Activated CD4-positive, alpha-beta T cell treated with anti-CD3 and anti-CD28 coated beads, Interleukin-2, Interleukin-4, amounts not matched to agents 100 ng/mL and 50 ng/mL, durations not matched to agents 16 hours and 8 hours (primary cell): ENCODE measurements around the gene KRT33A.
"Not testable (repeated sequence)": the region's sequence is repeated elsewhere in the genome, so short reads cannot be mapped to it uniquely, and the experiment has no call there.

ENCODE experiments used
- DNase-seq: peaks from one replicate; pipeline ENCODE4 v3.0.0-alpha.2; 2020; ENCODE audit warnings: low spot score

The KRT33A gene

DNA sequence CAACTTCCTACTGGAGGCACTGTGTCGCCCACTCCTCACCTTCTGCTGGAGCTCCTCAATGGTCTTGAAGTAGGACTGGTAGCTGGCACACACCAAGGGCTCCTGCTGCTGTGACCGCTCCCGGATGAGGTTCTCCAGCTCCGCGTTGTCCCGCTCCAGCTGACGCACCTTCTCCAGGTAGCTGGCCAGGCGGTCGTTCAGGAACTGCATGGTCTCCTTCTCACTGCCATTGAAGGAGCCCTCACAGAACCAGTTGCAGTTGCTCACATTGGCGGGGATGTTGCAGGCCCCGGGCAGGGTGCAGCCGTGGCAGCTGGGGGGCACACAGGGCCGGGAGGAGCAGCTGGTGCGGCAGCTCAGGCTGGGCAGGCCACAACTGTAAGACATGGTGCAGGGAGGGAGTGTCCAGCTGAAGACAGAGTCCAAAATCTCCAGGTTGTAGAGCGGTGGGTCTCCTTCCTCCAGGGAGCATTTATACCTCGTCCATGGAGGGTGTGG, at the start of gene KRT33A:
TSS of gene KRT33A (minus strand) at position 448 of the 498 bp plus-strand sequence. CDS start at position 387, 61 bp downstream.
- DNase-seq: not testable (repeated sequence)

DNA sequence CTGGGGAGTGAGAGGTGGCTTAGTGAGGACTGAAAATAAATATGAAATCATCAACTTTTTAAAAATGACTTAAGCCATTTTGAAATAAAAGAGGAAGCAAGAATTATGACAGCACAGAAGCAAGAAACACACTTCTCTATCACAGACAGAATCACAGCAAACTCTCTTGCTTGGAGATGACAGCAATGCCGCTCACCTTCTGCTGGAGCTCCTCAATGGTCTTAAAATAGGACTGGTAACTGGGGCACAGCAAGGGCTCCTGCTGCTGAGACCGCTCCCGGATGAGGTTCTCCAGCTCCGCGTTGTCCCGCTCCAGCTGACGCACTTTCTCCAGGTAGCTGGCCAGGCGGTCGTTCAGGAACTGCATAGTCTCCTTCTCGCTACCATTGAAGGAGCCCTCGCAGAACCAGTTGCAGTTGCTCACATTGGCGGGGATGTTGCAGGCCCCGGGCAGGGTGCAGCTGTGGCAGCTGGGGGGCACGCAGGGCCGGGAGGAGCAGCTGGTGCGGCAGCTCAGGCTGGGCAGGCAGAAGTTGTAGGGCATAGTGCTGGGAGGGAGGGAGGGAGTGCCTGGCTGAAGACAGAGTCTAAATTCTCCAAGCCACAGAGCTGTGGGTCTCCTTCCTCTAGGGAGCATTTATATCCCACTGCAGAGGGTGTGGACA, 46.5 kb upstream of the KRT33A start, which contains the start of gene KRT31:
TSS of gene KRT31 (minus strand) at position 613 of the 665 bp plus-strand sequence. CDS start at position 544, 69 bp downstream.
- DNase-seq: no peak

DNA sequence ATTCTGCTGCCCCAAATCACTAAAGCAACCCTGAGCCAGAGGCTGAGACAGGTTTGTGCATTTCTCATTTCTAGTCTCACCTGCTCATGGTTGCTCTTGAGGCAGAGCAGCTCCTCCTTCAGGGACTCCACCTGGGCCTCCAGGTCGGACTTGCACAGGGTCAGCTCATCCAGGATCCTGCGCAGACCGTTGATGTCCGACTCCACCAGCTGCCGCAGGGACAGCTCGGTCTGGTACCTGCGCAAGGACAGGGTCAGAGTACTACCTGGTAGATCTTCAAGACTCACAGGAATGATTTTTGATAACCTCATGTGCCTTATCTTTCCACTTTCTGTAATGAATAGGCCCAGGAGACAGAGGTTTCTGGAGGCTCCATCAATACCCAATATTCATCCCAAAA, 45.7 kb upstream of the KRT33A start:
- DNase-seq: no peak

DNA sequence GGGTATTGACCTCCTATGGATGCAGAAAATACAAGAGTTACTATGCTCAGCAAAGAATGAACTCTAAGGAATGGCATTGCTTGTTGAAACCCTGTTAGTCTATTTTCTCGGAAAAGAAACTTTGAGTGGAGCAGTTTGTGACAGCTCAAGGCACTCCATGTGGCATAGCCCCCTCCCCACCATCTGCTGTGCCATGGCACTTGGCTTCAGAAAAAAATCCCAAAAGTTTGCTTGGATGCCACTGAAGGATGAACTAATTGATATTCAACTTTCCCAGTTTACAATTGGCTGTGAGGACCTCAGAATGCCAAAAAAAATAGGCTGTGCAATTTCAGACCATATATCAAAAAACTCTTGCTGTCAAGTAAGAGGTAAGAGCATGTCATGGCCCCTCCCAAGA, 45.0 kb upstream of the KRT33A start:
- no peak for DNase-seq

DNA sequence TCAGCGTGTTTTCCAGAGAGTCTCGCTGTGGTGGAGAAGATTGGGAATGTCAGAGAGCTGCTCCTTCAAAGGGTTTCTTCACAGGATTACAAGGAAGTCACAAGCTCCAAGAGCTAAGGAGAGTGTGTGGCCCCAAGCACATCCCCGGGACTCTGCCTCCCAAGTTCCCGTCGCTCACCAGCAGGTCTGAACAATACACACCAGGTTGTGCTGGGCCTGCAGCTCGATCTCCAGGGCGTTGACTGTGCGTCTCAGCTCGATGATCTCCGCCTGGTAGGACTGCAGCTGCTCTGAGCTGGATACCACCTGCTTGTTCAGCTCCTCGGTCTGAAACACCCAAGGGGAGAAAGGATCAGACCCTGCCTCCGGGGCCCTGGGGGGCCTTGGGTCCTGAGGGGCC, 44.4 kb upstream of the KRT33A start:
- not testable (repeated sequence) for DNase-seq

DNA sequence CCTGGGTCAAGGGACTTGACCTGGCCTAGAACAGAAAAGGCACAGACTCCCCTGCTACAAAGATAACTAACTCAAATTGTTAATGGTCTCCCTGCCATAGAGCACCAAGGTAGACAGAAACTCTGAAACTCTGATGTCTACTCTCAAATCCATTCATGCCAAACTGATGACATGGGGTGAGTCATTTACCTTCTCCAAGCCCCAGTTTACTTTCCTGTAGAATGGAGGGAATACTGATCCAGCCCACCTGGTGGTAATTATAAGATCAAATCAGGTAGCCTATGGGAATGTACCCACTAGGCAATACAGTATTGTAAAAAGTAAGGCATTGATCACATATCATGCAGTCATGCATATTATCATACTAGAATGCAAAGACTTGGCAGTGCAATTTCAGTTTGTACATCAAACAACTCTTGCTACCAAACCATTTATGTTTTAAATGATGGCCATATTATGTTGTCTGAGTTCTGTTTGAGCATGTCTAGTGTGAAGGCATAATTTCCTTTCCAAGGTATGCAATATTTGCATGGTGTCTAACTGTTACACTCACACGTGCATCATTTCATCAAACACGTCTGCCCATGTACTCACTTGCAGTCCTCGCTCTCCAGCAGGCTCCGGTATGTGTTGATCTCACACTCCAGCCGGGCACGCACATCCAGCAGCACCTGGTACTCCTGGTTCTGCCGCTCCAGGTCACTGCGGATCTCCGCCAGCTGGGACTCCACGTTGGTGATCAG, 43.8 kb upstream of the KRT33A start:
- no peak for DNase-seq

DNA sequence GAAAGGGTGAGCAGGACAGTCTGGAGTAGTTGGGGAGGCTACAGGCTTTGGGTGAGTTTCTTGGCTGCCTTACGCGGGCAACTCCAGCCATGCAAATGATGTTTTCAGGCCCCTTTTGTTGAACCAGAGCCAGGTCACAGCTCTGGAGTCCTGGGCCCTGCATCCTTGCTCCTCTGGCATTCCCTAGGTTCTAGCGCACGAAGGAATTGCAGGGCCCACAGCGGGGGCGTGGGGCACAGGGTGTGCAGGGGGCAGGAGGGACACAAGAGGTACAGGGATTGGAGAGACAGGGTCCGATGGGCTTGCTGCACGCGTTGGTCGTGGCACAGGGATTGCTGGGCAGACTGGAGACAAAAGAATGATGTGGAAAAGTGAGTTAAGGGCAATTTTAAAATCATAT, 43.2 kb upstream of the KRT33A start:
- DNase-seq: no peak

DNA sequence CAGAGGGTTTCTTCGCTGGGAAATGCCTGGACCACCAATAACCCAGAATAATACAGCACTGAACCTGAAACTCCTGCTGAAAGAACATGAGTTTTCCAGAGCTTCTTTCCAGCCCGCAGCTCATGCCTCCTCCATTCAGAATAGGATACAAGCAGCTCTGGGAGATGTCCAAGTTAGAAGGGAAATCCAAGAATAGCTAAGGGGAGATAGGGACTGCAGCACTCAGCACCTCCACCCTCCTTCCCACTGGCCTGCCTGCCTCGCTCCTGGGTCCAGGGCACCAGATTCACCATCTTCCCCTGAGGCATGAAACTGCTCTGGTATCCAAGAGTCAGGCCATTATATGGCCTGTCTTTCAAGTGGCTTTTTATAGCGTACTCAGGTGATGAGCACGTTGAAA, 42.7 kb upstream of the KRT33A start:
- no peak for DNase-seq

DNA sequence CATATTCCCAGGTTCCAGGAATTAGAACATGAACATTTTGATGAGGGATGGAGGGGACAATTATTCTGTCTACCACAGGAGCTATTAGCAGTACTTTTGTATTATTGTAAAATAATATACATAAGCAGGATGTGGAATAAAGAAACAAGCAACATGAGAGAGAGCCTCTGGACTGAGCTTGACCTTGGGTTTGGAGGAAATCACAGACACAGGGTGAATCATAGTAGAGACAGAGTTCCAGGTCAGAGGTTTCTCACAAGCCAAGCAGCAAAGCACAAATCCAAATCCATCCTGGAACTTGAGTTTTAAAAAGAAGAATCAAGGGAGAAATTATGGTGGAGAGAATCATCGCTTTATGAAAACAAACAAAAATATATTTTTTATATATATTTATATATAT, 41.6 kb upstream of the KRT33A start:
- DNase-seq: no peak

DNA sequence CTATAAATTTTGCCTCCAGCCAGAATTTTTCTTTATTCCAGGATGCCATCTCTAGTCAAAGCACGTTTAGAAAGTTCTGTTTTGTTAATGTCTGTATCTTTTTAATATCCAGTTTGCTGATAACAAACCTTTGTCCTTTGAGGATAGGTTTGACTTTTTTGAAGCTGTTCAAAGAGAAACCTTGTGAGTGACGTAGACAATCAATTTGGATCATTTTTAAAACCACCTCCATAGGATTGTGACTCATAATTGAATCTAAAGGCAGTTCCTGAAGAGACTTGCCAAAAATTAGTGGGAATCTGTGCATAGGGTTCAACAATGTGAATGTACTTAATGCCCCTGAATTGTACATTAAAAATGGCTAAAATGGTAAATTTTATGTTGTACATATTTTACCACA, 40.9 kb upstream of the KRT33A start:
- no peak for DNase-seq

DNA sequence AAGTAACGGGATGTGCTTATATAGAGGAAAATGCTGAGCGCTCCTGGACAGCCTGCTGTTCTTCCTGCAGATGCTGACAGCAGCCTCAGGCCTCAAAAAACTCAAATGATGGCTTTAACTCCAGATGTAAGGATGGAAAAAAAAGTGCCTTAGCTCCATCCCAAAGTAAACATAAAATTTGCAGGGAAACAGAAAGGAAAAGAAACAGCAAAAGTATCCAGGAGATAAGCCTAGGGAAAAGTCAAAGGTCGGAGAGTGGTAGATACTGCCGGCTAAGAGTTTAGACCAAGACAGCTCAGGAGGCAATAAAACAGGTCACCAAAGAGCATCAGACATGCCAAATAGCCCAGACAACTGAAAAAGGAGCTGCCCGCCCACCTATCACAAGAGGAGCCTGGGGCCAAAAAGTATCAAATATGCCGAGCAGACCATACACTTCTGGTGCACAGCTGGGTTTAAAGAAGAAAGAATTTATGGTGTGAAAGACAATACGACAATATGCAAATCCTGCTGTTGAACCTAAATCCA, 39.8 kb upstream of the KRT33A start:
- no peak for DNase-seq

DNA sequence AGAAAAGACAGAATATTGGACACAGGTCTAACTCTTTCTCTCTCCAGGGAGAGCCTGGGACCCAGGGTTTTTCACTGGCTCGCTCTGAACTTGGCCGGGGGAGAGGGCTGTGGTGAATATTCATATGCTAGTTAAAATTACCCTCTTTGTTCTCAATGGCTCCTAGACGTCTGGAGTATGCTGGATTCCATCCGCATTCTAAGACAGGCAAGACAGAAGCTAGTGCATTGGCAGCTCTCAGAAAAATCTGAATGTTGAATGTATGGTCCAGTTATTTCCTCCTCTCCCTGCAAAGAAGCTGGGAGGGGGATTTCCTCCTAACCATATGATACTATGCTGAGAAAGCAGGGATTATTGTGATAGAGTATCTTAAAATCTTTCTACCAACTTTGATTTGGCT, 37.0 kb upstream of the KRT33A start:
- no peak for DNase-seq

DNA sequence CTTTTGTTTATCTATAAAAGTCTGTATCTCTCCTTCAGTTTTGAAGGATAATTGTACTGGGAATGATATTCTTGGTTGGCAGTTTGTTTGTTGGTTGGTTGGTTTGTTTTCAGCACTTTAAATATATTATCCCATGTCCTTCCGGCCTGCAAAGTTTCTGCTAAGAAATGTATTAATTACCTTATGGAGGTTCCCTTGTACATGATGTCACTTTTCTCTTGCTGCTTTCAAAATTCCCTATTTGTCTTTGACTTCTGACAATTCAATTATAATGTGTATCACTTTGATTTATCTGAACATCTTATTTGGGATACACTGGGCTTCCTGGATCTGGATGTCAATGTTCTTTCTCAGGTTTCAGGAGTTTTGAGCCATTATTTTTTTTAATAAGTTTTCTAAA, 35.6 kb upstream of the KRT33A start:
- DNase-seq: no peak

DNA sequence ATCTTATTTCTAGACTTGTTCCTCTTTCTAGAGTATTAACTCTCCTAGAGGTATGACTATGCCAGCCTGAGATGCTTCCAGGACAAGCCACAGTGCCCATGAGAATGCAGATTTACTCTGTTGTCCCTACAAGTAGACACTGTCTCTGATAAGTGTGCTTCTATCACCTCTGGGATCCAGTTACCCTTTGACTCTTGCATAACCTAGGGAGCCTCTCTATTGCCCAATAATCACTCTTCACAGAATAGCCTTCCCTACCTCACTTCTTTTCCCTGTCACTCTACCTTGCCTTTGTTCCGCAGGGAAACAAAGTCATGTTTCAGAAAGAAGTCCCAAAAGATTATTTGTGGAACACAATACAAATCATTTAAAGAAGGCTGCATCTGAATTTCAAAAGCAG, 33.1 kb upstream of the KRT33A start:
- no peak for DNase-seq

DNA sequence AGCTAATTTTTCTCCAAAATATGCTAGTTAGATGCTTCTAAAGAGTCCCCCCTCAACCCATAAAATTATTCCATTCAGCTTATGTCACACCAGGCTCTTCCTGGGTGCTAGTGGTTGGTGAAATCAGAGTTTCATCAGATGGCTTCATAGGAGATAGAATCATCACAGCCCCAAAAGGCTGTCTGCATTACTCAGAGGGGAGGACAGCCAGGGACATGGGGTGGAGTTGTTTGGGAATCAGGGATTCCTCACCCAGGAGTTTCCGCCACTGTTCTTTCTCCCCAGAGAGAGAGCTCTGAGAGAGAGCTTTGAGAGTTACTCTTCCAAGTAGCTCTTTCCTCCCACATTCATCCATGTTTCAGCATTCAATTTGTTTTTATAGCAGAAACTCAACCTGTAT, 31.8 kb upstream of the KRT33A start:
- DNase-seq: no peak

DNA sequence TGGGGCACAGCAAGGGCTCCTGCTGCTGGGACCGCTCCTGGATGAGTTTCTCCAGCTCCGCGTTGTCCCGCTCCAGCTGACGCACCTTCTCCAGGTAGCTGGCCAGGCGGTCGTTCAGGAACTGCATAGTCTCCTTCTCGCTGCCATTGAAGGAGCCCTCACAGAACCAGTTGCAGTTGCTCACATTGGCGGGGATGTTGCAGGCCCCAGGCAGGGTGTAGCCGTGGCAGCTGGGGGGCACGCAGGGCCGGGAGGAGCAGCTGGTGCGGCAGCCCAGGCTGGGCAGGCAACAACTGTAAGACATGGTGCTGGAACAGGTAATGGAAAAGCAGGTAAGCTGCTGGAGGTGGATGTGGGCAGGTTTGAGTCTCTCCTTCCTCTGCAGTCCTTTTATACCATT, 31.3 kb upstream of the KRT33A start, which contains the start of gene KRT34:
TSS of gene KRT34 (minus strand) at position 364 of the 400 bp plus-strand sequence. CDS start at position 304, 60 bp downstream.
- not testable (repeated sequence) for DNase-seq

DNA sequence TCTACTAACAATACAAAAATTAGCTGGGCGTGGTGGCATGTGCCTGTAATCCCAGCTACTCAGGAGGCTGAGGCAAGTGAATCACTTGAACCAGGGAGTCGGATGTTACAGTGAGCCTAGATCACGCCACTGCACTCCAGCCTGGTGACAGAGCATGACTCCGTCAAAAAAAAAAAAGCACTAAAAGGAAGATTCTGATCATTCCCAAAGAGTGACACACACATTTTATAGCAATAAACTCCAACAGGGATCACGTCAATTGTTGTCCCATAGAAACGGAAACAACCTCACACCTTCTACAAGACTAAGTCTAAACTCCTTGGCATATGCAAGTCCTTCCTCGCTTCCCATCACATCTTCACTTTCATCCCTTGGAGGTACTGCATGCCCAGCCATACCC, 29.5 kb upstream of the KRT33A start:
- not testable (repeated sequence) for DNase-seq

DNA sequence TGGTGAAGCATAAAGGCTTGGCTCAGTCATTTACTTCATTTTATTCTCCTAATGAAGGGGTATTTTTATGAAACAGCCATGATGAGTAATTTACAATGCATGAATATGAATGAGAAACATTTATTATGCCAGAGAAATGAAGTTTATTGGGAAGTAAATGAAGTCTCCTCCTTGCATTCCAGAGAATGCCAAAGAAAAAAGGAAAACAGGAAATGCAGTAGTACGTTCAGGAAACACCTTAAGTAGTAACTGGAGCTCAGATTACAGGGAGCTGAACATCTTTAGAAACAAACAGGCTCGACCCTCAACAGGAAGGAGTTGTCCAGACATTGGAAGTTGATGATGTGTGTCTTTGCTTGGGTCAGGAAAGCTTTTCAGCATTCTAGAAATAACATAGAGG, 26.9 kb upstream of the KRT33A start:
- DNase-seq: no peak

DNA sequence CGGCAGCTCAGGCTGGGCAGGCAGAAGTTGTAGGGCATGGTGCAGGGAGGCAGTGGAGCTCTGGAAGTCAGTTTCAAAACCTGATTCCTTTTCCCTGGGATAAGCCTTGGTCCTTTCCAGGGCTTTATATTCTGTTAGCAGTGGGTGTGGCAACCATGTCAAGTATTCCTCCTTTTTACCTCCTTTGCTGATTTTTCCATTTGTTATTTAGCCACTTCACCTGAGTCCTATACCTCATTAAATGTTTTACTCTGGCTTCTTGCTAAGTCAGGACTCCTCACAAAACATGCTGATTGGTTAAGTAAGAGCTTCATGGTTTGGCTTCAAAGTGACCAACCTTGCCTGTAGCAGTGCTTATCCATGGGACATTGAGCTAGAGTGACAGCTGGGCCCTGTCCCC, 19.1 kb upstream of the KRT33A start, which contains the start of gene KRT33B:
TSS of gene KRT33B (minus strand) at position 101 of the 400 bp plus-strand sequence. CDS start at position 38, 63 bp downstream.
- no peak for DNase-seq

DNA sequence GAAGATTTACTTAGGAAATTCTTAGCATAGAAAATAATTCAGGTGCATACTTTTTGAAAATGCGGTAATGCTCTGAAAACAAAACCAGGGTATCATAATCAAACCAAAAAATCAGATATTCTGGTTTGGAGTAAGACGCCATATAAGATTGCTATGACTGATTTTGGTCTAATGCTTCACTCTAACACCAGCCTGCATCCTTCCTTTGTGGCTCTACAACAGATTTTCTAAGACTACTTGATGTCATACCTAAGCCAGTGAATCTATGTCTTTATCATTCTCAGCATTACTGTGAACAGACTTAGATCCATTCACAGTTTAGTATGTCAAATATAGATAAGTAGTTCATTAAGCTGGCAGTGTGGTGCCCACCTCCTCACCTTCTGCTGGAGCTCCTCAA, 18.4 kb upstream of the KRT33A start:
- no peak for DNase-seq

DNA sequence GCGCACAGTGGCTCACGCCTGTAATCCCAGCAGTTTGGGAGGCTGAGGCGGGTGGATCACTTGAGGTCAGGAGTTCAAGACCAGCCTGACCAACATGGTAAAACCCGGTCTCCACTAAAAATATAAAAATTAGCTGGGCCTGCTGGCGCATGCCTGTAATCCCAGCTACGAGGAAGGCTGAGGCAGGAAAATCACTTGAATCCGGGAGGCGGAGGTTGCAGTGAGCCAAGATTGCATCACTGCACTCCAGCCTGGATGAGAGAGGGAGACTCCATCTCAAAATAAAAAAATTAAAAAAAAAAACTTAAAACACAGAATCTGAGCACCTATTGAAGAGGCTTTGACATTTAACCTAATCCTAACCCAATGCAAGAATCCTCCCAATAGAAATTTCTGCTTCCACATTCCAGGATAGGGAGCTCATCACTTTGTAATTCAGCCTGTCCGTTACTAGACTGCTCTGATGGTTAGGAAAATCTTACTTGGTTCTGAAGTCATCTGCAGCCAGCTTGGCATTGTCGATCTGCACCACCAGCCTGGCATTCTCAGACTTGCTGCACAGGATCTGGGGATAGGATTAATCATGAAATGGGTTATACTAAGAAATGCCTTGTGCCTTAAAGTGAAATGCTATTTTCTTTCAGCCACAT, 16.9 kb upstream of the KRT33A start:
- no peak for DNase-seq

DNA sequence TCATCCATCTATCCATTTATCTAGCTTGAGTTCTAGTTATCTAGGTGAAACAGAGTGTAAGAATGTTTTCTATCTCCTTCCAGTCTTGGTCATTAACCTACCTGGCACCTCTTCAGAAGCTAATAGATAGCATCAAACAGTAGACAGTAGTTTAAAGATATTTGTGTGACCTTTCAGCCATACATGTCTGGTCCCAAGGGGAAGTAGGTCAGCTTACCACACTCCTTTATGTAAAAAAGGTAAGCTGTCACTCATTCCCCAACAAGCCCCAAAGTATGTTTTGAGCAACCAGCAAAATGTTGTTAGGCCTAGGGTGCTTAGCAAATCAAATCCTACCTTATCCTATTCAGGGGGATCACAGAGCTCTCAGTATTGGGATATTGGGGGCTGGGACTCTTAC, 15.4 kb upstream of the KRT33A start:
- no peak for DNase-seq
